ENCODE measurements around the gene SLC1A4. TPM values are rescaled to one million over a fixed set of nuclear protein-coding genes. Genes with fewer than 3 reads are reported as not detected.

The SLC1A4 gene
- total RNA-seq, 6 experiments from 2014 or later, result 7.2 to 21.7 (median 12.4) TPM

GRCh38 chr2:64952511-64953482 lies 36.4 kb upstream of the SLC1A4 start:
- DNase-seq (no peak), ATAC-seq (no peak)
- TF ChIP-seq POLR2A (IDR thresholded peaks at IDR 0.05) (no peak), CTCF (IDR thresholded peaks at IDR 0.05) (no peak)
- 87% methylated on average over 11 of the region's 15 CpGs for WGBS (ENCODE audit: insufficient coverage, low coverage, low lambda C conversion rate, missing lambda C conversion rate)
- H3K9me3 ChIP-seq, result no peaks in the 10 kb centered on the region
- H3K36me3 ChIP-seq, result no peaks in the 10 kb centered on the region
- peaks cover 0 to 6% (median 0%) of the 10 kb centered on the region in 4 donors for H3K4me1 ChIP-seq
- H3K27ac ChIP-seq, result no peak overlapping the region
- intact Hi-C loops (cut with DNase I), result no loop called here
- H3K4me3 ChIP-seq, result no peak overlapping the region
- H3K27me3 ChIP-seq, result no peaks in the 10 kb centered on the region

GRCh38 chr2:64955467-64955866 lies 33.7 kb upstream of the SLC1A4 start:
- TF ChIP-seq POLR2A (IDR thresholded peaks at IDR 0.05) (no peak), CTCF (IDR thresholded peaks at IDR 0.05) (no peak)
- no peak overlapping the region for H3K4me3 ChIP-seq
- ATAC-seq (no peak), DNase-seq (no peak)
- intact Hi-C loops (cut with DNase I), result no loop called here
- H3K36me3 ChIP-seq, result no peaks in the 10 kb centered on the region
- no peak overlapping the region for H3K27ac ChIP-seq
- no peaks in the 10 kb centered on the region for H3K27me3 ChIP-seq
- no peaks in the 10 kb centered on the region for H3K9me3 ChIP-seq
- H3K4me1 ChIP-seq, result peaks cover 0 to 18% (median 6%) of the 10 kb centered on the region in 4 donors
- 63% methylated on average over 2 of the region's 2 CpGs for whole genome bisulfite sequencing (ENCODE audit: insufficient coverage, low coverage, low lambda C conversion rate, missing lambda C conversion rate)

DNA sequence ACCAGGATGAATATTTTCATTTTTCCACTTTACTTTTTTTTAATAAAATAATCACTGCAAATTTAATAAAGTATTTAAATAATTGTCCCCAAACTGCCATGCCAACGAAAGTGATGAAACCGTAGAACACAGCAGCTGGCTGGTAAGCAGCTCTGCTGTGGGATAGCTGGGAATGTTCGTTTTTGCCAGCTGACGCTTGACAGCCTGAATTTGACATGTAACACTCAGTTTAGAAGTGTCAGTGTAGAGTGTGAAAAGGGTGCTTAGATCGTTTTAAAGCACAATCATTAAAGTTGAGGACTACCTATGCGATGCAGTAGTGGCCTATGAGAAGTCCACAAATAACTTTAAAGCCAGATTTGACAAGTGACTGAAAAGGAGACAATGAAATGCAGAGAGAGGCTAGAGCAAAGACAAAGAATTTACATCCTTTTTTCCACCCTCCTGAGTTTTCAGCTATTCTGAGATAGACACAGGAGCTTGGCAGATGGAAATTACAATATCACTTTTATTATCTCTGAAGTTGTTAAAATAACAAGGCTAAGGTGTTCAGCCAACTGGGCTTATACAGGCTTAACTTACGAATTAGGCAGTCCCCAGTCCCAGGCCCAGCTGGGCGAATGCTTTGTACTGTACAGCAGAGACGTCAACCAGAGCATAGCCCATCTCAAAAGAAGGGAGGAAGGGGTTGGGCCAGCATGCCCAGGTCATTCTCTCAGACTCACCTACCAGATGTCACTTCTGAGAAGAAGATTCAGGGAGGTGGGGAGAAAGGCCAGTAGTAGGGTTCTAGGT lies 31.9 kb upstream of the SLC1A4 start:
- H3K27ac ChIP-seq, result no peak overlapping the region
- DNase-seq (no peak), ATAC-seq (no peak)
- H3K4me1 ChIP-seq, result peaks cover 0 to 16% (median 6%) of the 10 kb centered on the region in 4 donors
- 86% methylated on average over 9 of the region's 9 CpGs for WGBS (ENCODE audit: insufficient coverage, low coverage, low lambda C conversion rate, missing lambda C conversion rate)
- H3K36me3 ChIP-seq, result no peaks in the 10 kb centered on the region
- no peaks in the 10 kb centered on the region for H3K27me3 ChIP-seq
- H3K4me3 ChIP-seq, result no peak overlapping the region
- H3K9me3 ChIP-seq, result no peaks in the 10 kb centered on the region
- no peak for TF ChIP-seq POLR2A (IDR thresholded peaks at IDR 0.05)
- no peak for TF ChIP-seq CTCF (IDR thresholded peaks at IDR 0.05)
- intact Hi-C loops (cut with DNase I), result no loop called here

DNA sequence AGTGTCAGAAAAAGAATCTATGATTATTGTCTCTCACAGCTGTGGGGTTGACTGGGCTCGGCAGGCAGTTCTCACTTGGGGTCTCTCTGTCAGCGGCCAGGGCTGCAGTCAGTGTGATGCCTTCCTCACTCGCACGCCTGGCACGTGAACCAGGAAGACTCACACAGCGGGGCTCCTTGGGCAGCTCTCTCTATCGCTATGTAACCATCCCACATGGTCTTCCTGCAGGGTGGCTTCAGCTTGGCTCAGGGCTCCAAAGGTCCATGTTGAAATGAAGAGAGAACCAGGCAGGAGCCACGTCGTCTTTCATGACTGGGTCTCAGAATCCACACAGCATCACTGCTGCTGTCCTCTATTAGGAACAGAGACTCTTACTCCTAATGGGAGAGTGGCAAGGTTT lies 30.6 kb upstream of the SLC1A4 start:
- WGBS (ENCODE audit: insufficient coverage, low coverage, low lambda C conversion rate, missing lambda C conversion rate), result 85% methylated on average over 4 of the region's 9 CpGs
- Histone ChIP-seq H3K27ac (no peak overlapping the region), H3K27me3 (no peaks in the 10 kb centered on the region), H3K4me3 (no peak overlapping the region), H3K9me3 (no peaks in the 10 kb centered on the region), H3K4me1 (peaks cover 0 to 16% (median 6%) of the 10 kb centered on the region in 4 donors), H3K36me3 (no peaks in the 10 kb centered on the region)
- TF ChIP-seq CTCF (IDR thresholded peaks at IDR 0.05) (no peak), POLR2A (IDR thresholded peaks at IDR 0.05) (no peak)
- ATAC-seq (peak in 3 of 4 donors; percentile 10 to 37 (median 32)), DNase-seq (no peak)
- intact Hi-C loops (cut with DNase I), result no loop called here
